SK-N-SH (cell line): ENCODE measurements around the gene AGBL2.

Experiments used
- CTCF ChIP-seq: fragments of 200-600 bp; sonication (generic); IDR thresholded peaks from 2 replicates; pipeline ENCODE4 v1.6.1; 2017; ENCODE audit warnings: antibody characterized with exemption, mild to moderate bottlenecking, moderate library complexity
- ELF1 ChIP-seq: IDR thresholded peaks from 2 replicates; pipeline ENCODE4 v1.4.0; 2012
- EZH2phosphoT487 ChIP-seq: fragments of 200-600 bp; sonication (generic); IDR thresholded peaks from 2 replicates; pipeline ENCODE4 v1.6.1; 2017; ENCODE audit warnings: low read depth, mixed run types, mild to moderate bottlenecking, antibody characterized with exemption, moderate library complexity, borderline replicate concordance
- GABPA ChIP-seq: IDR thresholded peaks from 2 replicates; pipeline ENCODE4 v1.4.0; 2012; ENCODE audit warnings: low read depth, mild to moderate bottlenecking
- GATA2 ChIP-seq: sonication (generic); formaldehyde crosslinking; IDR thresholded peaks from 2 replicates; pipeline ENCODE4 v1.5.0; 2020; ENCODE audit warnings: mild to moderate bottlenecking, missing genetic modification reagents
- MXI1 ChIP-seq: IDR thresholded peaks from 2 replicates; pipeline ENCODE4 v1.6.1; 2012; ENCODE audit warnings: mild to moderate bottlenecking, low read depth, low read length, improper control_type of control experiment
- NRF1 ChIP-seq: IDR thresholded peaks from 2 replicates; pipeline ENCODE4 v1.6.1; 2012; ENCODE audit warnings: low read depth, mild to moderate bottlenecking, low read length
- POLR2AphosphoS5 ChIP-seq: IDR thresholded peaks from 2 replicates; pipeline ENCODE4 v1.6.1; 2012; ENCODE audit warnings: low read depth, low read length
- RCOR1 ChIP-seq: fragments of 150-350 bp; IDR thresholded peaks from 2 replicates; pipeline ENCODE4 v1.6.1; 2017; ENCODE audit warnings: antibody characterized with exemption, low read length
- SMC3 ChIP-seq: IDR thresholded peaks from 2 replicates; pipeline ENCODE4 v1.6.1; 2012; ENCODE audit warnings: low read depth, low read length, improper control_type of control experiment
- TEAD4 ChIP-seq: IDR thresholded peaks from 2 replicates; pipeline ENCODE4 v1.4.0; 2012; ENCODE audit warnings: mild to moderate bottlenecking, borderline replicate concordance; ENCODE audit not compliant: insufficient read depth
- USF2 ChIP-seq: fragments of 150-350 bp; IDR thresholded peaks from 2 replicates; pipeline ENCODE4 v1.6.1; 2017; ENCODE audit warnings: antibody characterized with exemption, low read length, low read depth, borderline replicate concordance

- TF ChIP-seq EZH2phosphoT487 (no peak), POLR2AphosphoS5 (no peak), CTCF (no peak), NRF1 (no peak), GATA2 (CRISPR knock-in tag) (no peak), USF2 (no peak), RCOR1 (no peak), MXI1 (no peak), SMC3 (no peak), TEAD4 (no peak), ELF1 (no peak), GABPA (no peak)
Measured at GRCh38 chr11:47726878-47727514, 11.8 kb upstream of the AGBL2 start.
